GM13976 (cell line): Measurements from ENCODE around the gene ZNF764.

Source experiments
- DNase-seq: peaks from one replicate; pipeline ENCODE4 v3.0.0; 2012; ENCODE audit warnings: low spot score
- in situ Hi-C: fragments of 300-500 bp; cut with MboI; formaldehyde crosslinking; loops from one replicate; pipeline ENCODE4 v1.12.0; 2022; ENCODE audit warnings: low sequenced_read_pairs, mixed read lengths, inconsistent platforms; ENCODE audit not compliant: unreplicated experiment
- TF ChIP-seq, protein P1 (sequence below): IDR thresholded peaks from 2 replicates; pipeline ENCODE4 v1.5.1; 2012; ENCODE audit warnings: borderline replicate concordance, mild to moderate bottlenecking; ENCODE audit not compliant: insufficient read depth; ENCODE audit errors: extremely low read depth, missing control alignments, control extremely low read depth

ZNF764 gene

DNA sequence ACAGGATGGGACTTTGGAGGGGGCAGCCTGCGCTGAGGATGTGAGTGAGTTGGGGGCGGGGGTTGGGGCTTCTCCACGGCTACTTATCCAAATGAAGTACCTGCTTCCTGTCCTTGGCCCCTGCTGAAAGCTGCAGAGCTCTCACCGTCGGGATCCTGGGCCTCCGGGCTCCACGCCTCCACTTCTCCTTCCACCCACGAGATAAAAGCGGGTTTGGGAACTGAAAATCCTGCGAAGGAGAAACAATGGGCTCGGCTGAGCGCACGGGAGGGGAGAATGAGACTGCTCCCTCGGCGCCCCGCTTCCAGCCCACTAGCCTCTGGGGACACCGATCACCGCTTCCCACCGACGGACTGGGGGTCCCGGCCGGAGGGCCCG is 26.8 kb upstream of the ZNF764 start:
- in situ Hi-C loops = no loop called here
- TF ChIP-seq, protein P1, sequence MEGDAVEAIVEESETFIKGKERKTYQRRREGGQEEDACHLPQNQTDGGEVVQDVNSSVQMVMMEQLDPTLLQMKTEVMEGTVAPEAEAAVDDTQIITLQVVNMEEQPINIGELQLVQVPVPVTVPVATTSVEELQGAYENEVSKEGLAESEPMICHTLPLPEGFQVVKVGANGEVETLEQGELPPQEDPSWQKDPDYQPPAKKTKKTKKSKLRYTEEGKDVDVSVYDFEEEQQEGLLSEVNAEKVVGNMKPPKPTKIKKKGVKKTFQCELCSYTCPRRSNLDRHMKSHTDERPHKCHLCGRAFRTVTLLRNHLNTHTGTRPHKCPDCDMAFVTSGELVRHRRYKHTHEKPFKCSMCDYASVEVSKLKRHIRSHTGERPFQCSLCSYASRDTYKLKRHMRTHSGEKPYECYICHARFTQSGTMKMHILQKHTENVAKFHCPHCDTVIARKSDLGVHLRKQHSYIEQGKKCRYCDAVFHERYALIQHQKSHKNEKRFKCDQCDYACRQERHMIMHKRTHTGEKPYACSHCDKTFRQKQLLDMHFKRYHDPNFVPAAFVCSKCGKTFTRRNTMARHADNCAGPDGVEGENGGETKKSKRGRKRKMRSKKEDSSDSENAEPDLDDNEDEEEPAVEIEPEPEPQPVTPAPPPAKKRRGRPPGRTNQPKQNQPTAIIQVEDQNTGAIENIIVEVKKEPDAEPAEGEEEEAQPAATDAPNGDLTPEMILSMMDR = no peak
- peak; percentile 54 for DNase-seq

DNA sequence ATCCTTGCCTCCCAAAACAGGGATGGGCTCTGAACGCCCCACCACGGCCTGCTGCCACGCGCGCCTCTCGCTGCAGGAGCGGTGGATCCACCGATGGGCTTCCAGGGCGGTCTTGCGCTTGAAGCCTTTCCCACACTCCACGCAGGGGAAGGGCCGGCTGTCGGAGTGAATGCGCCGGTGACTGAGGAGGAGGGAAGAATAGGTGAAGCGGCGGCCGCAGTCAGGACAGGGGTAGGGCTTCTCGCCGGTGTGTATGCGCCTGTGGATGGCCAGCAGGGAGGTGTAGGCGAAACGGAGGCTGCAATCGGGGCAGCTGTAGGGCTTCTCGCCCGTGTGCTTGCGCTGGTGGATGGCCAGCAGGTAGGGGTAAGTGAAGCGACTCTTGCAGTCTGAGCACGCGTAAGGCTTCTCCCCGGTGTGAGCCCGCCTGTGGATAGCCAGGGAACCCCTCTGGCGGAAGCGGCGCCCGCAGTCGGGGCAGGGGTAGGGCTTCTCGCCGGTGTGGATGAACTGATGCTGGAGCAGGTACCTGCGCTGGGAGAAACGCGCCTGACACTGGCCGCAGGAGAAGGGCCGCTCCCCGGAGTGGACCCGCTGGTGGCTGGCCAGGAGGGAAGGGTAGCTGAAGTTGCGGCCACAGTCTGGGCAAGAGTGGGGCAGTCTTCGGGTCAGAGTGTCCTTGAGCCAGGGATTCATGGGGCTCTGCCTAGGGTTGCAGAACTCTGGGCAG is 24.6 kb upstream of the ZNF764 start:
- in situ Hi-C loops = no loop called here
- TF ChIP-seq, protein P1 = no peak
- no peak for DNase-seq

DNA sequence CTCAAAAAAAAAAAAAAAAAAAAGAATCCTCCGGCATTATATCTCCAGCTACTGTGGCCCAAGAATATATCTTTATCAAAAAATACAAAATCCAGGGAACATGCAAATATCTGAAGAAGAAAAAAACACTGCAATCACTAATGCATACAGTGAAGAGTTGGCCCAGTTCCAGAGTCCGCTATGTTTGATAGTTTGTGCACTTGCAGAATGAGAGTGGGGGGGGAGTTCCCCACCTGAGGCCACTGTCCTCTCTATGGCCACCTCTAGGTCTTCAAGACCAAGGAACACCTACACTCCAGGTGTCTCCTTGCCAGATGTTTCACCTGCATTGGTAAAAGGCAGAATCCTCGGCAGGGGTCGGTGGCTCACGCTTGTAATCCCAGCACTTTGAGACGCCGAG is 23.3 kb upstream of the ZNF764 start:
- no peak for DNase-seq
- in situ Hi-C loops = no loop called here
- TF ChIP-seq, protein P1 = no peak

DNA sequence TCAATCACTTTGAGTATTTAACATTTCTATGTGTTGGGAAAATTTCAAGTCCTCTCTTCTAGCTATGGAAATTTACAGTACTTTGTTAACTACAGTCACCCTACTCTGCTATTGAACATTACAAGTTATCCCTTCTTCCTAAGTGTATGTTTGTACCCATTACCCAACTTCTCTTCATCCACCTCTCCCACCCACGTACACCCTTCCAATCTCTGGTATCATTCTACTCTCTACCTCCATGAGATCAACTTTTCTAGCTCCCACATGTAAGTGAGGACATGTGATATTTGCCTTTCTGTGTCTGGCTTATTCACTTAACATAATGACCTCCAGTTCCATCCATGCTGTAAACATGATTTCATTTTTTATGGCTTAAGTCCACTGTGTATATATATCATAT is 16.5 kb upstream of the ZNF764 start:
- in situ Hi-C loops = no loop called here
- DNase-seq = no peak
- TF ChIP-seq, protein P1 = no peak

DNA sequence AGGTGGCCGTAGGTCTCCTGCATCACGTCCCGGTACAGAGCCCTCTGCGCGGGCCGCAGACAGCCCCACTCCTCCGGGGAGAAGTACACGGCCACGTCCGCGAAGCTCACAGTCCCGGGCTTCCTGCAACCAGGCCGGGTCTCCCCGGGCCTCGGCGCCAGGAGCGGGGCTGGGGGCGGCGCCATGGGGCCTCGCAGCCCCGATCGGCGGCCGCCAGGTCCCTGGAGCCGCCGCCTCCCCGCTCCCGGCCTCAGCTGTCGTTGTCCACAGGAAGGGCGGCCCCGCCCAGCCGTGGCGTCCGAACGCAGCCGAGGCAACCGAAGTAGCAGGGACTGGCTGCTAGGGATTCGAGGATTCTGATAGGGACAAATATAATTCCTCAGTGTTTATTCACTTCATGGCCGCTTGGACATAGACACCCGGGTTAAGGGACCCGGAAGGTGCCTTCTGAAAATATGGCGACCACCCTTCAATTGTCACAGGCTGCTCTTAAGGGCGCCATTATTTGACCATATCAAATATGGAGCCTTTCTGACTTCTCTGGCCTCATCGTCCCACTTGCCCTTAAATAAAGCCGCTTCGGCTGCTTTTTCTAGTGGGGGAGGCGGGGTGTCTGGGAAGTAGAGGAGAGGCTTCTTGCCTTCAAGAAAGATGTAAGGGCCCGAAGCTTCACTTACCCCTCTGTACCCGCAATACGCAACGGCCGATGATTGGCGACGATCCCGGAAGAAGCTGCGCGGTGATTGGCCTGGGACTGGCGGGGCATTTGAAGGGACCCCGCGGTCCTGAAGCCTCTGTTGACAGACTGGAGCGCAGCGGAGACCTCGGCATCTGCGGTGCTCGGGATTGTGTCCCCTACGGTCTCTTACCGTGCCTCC is 13.5 kb upstream of the ZNF764 start, which contains the start of gene ZNF688:
ZNF688 (minus strand) TSS at position 270 of the 878 bp plus-strand sequence; CDS start at position 185, 85 bp downstream.
- TF ChIP-seq, protein P1 = no peak
- DNase-seq = peak; percentile 95
- in situ Hi-C loops = no loop called here

DNA sequence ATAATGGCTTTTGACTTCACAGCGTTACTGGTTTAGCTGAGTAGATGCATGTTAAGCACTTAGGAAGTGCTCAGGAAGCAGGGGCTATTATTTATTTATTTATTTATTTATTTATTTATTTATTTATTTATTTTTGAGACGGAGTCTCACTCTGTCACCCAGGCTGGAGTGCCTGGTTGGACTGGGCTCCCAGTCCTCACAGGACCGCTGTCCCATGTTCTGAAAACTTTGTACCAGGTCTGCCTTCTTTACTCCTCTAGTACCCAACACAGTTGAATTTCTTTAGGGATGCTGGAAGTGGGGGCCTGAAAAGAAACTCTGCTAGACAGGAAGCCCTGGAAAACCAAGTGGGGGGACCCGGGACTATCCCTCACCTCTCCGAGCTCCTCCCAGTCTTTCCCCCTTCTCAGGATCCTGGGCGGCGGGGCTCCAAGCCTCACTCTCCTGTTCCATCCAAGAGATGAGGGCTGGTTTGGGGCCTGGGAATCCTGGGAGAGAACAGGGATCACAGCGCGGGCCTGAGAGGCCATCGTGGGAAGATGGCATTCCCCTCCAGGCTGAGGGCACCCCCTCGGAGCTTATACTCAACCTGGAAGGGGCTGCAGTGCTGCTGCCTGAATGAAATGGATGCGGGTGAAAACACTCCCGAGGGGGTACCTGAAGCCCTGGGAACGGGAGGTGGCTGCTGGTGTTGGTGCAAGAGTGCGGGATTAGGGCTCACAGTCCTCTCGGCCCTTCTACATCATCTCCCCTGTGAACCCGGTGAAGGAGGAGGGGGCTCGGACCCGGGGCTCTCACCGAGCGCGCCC is 12.7 kb upstream of the ZNF764 start:
- peak; percentile 45 for DNase-seq
- TF ChIP-seq, protein P1 = no peak
- in situ Hi-C loops = no loop called here
